ENCODE measurements around the gene MCM9. TPM values are rescaled to one million over a fixed set of nuclear protein-coding genes. Genes with fewer than 3 reads are reported as not detected.

Gene MCM9
- total and polyA plus RNA-seq, 2 donors (not counting 1 experiment from before 2014, with no cell fraction given), result 14.0 to 54.5 TPM

DNA sequence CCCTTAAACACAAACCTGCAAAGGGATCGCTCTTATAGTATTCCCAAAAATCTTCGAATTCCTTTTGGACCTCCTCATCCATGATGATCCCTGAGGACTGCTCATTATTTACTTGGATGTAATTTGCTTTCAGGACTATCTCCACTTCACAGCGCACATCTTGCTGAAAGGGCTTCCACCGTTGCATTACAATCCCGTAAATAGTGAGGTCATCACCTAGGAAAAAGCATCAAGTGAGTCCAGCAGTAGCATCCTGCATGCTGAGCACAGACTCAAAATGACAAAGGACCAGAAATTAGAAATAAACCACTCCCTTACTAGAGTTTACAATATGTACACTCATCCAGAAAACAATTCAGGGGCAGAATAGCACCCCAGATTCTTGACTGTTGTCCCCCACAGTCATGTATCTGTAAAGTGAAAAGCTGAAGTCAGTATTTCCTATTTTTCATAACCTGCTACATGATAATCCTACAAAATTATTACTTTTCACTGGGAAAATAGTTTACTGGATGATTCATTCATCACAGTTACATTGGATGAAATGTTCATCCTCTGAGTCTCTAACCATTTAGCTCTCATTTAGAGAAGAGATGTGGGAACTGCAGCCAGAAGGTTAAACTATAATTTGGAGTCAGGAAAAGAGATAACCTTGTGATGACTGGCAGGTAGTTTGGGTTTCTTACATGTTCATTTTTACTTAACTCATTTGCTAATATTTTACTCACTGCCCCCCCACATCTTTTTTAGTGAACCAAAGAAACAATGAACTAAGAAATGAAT, 17.2 kb downstream of the MCM9 start:
- WGBS (ENCODE audit: insufficient coverage), result 100% methylated on average over 3 of the region's 5 CpGs
- Histone ChIP-seq H3K79me2 (ENCODE audit: control insufficient read depth, insufficient read depth, low read length) (no peaks in the 10 kb centered on the region), H3K27ac (ENCODE audit: low read length in 2 of 2) (no peak overlapping the region), H3K27me3 (replicated peaks in 1 of 4; ENCODE audit: control extremely low read depth in 1 of 4, control insufficient read depth in 3 of 4, insufficient read depth in 4 of 4, low read length in 3 of 4) (no peaks in the 10 kb centered on the region), H3K36me3 (replicated peaks in 1 of 2; ENCODE audit: control extremely low read depth in 1 of 2, control insufficient read depth in 1 of 2, extremely low read depth in 1 of 2, insufficient read depth in 2 of 2, low read length in 1 of 2) (peaks cover 8 to 75% of the 10 kb centered on the region in 2 experiments), H3K4me1 (ENCODE audit: control insufficient read depth in 2 of 2, insufficient read depth in 2 of 2, low read length in 2 of 2) (no peaks in the 10 kb centered on the region), H2AFZ (ENCODE audit: insufficient read depth, low read depth, low read length, poor library complexity, severe bottlenecking) (no peak overlapping the region), H3K4me3 (ENCODE audit: control extremely low read depth in 1 of 5, extremely low read depth in 1 of 5, insufficient read depth in 1 of 5, low read depth in 2 of 5, low read length in 4 of 5) (no peak overlapping the region), H3K9me3 (ENCODE audit: control extremely low read depth in 1 of 3, control insufficient read depth in 2 of 3, insufficient read depth in 1 of 3, low read length in 2 of 3) (no peaks in the 10 kb centered on the region), H3K9ac (ENCODE audit: low read length) (no peak overlapping the region), H4K20me1 (ENCODE audit: control insufficient read depth, insufficient read depth, low read length, poor library complexity, severe bottlenecking) (no peaks in the 10 kb centered on the region), H3K4me2 (replicated peaks; ENCODE audit: low read depth, low read length, poor library complexity, severe bottlenecking) (no peak overlapping the region)
- ATAC-seq (ENCODE audit: low read depth) (no peak), DNase-seq (no peak)
- H3K4me1 Mint-ChIP-seq, result no peaks in the 10 kb centered on the region
- POLR2A ChIA-PET, result no interaction called here
- TF ChIP-seq CTCF (IDR thresholded peaks at IDR 0.05) (no peak), EZH2 (IDR thresholded peaks at IDR 0.05; ENCODE audit: borderline replicate concordance, insufficient read depth, low read depth, low read length, poor library complexity, severe bottlenecking) (no peak)
- H3K9me3 Mint-ChIP-seq (ENCODE audit: insufficient read depth), result no peaks in the 10 kb centered on the region
- H3K4me3 Mint-ChIP-seq, result no peak overlapping the region
- H3K27ac Mint-ChIP-seq, result no peak overlapping the region
- intact Hi-C loops (cut with micrococcal nuclease), result no loop called here
- H3K27me3 Mint-ChIP-seq, result no peaks in the 10 kb centered on the region
- CTCF ChIA-PET, result no interaction called here

DNA sequence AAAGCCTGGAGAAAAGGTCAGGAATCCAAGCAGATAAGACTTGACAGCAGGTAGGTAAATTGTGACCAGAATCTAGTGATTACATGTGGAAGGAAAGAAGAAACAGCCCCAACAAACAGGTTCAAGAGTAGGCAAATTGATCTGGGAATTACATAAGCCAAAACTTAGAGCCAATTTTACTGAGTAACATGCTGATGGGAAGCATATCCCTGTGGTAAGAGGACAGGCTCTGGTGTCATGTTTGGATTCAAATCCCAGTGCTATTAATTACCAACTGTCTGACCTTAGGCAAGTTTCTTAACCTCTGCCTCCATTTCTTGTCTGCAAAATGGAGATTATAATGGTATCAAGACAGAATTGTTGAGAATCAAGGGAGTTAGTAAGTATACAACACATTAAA, 20.4 kb downstream of the MCM9 start:
- intact Hi-C loops (cut with micrococcal nuclease), result no loop called here
- H3K9me3 Mint-ChIP-seq (ENCODE audit: insufficient read depth), result no peaks in the 10 kb centered on the region
- Histone ChIP-seq H3K27me3 (replicated peaks in 1 of 4; ENCODE audit: control extremely low read depth in 1 of 4, control insufficient read depth in 3 of 4, insufficient read depth in 4 of 4, low read length in 3 of 4) (no peaks in the 10 kb centered on the region), H3K27ac (ENCODE audit: low read length in 2 of 2) (no peak overlapping the region), H3K4me3 (ENCODE audit: control extremely low read depth in 1 of 5, extremely low read depth in 1 of 5, insufficient read depth in 1 of 5, low read depth in 2 of 5, low read length in 4 of 5) (no peak overlapping the region), H2AFZ (ENCODE audit: insufficient read depth, low read depth, low read length, poor library complexity, severe bottlenecking) (no peak overlapping the region), H3K4me2 (replicated peaks; ENCODE audit: low read depth, low read length, poor library complexity, severe bottlenecking) (no peak overlapping the region), H3K9ac (ENCODE audit: low read length) (no peak overlapping the region), H3K4me1 (ENCODE audit: control insufficient read depth in 2 of 2, insufficient read depth in 2 of 2, low read length in 2 of 2) (no peaks in the 10 kb centered on the region), H4K20me1 (ENCODE audit: control insufficient read depth, insufficient read depth, low read length, poor library complexity, severe bottlenecking) (no peaks in the 10 kb centered on the region), H3K36me3 (replicated peaks in 1 of 2; ENCODE audit: control extremely low read depth in 1 of 2, control insufficient read depth in 1 of 2, extremely low read depth in 1 of 2, insufficient read depth in 2 of 2, low read length in 1 of 2) (peaks cover 11 to 66% of the 10 kb centered on the region in 2 experiments), H3K9me3 (ENCODE audit: control extremely low read depth in 1 of 3, control insufficient read depth in 2 of 3, insufficient read depth in 1 of 3, low read length in 2 of 3) (no peaks in the 10 kb centered on the region), H3K79me2 (ENCODE audit: control insufficient read depth, insufficient read depth, low read length) (no peaks in the 10 kb centered on the region)
- ChIA-PET CTCF (no interaction called here), POLR2A (no interaction called here)
- TF ChIP-seq EZH2 (IDR thresholded peaks at IDR 0.05; ENCODE audit: borderline replicate concordance, insufficient read depth, low read depth, low read length, poor library complexity, severe bottlenecking) (no peak), CTCF (IDR thresholded peaks at IDR 0.05) (no peak)
- no peaks in the 10 kb centered on the region for H3K27me3 Mint-ChIP-seq
- no peak for DNase-seq
- ATAC-seq (ENCODE audit: low read depth), result no peak
- H3K4me3 Mint-ChIP-seq, result no peak overlapping the region
- no peak overlapping the region for H3K27ac Mint-ChIP-seq
- no peaks in the 10 kb centered on the region for H3K4me1 Mint-ChIP-seq
